ENCODE results near the gene STAC3. TPM values are rescaled to one million over a fixed set of nuclear protein-coding genes. Genes with fewer than 3 reads are reported as not detected.
A peak's percentile ranks its signal among the peaks of the same experiment; 100 is the strongest.

The STAC3 gene
- total RNA-seq, 1 donor from 2014 or later = 1.3 TPM

DNA sequence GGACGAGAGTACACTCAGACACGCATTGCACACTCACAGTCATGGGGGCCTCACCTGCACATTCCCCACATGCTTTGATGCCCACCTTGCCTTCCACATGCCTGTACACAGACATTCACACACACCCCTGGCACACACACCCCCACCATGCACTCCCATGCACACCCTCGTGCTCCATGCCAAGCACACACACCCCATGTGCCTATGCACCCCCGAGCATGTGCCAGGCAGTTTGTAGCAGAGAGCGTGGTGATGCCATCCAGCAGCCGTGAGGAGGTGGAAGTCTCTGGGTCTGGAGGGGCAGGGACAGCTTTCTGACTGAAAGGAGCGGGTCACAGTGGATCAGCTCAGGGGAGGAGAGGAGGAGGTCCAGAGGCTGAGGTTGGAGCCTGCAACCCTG lies 45.1 kb downstream of the STAC3 start:
- no peak for DNase-seq (ENCODE audit: low spot score)
- Mint-ChIP-seq H3K36me3 (ENCODE audit: low read depth) (peaks cover 49% of the 10 kb centered on the region), H3K9me3 (ENCODE audit: low read depth) (no peaks in the 10 kb centered on the region), H3K4me1 (ENCODE audit: low read depth) (peaks cover 3% of the 10 kb centered on the region), H3K27me3 (ENCODE audit: low read depth) (no peaks in the 10 kb centered on the region), H3K4me3 (ENCODE audit: unreplicated experiment) (no peak overlapping the region), H3K27ac (ENCODE audit: unreplicated experiment) (peak overlapping the region; percentile 2)
- TF ChIP-seq, protein P1, sequence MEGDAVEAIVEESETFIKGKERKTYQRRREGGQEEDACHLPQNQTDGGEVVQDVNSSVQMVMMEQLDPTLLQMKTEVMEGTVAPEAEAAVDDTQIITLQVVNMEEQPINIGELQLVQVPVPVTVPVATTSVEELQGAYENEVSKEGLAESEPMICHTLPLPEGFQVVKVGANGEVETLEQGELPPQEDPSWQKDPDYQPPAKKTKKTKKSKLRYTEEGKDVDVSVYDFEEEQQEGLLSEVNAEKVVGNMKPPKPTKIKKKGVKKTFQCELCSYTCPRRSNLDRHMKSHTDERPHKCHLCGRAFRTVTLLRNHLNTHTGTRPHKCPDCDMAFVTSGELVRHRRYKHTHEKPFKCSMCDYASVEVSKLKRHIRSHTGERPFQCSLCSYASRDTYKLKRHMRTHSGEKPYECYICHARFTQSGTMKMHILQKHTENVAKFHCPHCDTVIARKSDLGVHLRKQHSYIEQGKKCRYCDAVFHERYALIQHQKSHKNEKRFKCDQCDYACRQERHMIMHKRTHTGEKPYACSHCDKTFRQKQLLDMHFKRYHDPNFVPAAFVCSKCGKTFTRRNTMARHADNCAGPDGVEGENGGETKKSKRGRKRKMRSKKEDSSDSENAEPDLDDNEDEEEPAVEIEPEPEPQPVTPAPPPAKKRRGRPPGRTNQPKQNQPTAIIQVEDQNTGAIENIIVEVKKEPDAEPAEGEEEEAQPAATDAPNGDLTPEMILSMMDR (IDR thresholded peaks at IDR 0.05) = no peak

DNA sequence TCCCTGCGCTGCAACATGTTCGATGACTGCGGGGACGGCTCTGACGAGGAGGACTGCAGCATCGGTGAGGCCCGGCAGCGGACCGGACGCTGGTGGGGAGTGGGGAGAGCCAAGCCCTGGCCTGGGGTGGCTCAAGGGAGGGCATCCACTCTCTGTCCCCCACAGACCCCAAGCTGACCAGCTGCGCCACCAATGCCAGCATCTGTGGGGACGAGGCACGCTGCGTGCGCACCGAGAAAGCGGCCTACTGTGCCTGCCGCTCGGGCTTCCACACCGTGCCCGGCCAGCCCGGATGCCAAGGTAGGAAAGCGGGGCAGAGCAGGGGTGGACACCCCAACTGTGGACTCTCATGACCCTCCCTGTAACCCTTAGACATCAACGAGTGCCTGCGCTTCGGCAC lies 45.8 kb downstream of the STAC3 start:
- no peak overlapping the region for H3K4me3 Mint-ChIP-seq (ENCODE audit: unreplicated experiment)
- no peak overlapping the region for H3K27ac Mint-ChIP-seq (ENCODE audit: unreplicated experiment)
- H3K36me3 Mint-ChIP-seq (ENCODE audit: low read depth) = peaks cover 48% of the 10 kb centered on the region

DNA sequence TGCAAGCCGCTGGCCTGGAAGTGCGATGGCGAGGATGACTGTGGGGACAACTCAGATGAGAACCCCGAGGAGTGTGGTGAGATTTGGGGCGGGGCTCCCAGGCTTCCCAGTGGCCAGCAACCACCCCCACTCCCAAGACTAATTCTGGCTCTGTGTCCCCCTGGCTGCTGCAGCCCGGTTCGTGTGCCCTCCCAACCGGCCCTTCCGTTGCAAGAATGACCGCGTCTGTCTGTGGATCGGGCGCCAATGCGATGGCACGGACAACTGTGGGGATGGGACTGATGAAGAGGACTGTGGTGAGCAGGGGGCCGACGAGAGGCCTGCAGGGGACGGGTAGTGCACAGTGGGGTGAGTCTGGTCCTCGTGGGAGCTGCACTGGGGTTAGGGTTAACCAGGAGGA lies 46.5 kb downstream of the STAC3 start:
- no peak for DNase-seq (ENCODE audit: low spot score)
- Mint-ChIP-seq H3K4me3 (ENCODE audit: unreplicated experiment) (no peak overlapping the region), H3K27ac (ENCODE audit: unreplicated experiment) (peak overlapping the region; percentile 8), H3K4me1 (ENCODE audit: low read depth) (no peaks in the 10 kb centered on the region), H3K9me3 (ENCODE audit: low read depth) (no peaks in the 10 kb centered on the region), H3K36me3 (ENCODE audit: low read depth) (peaks cover 52% of the 10 kb centered on the region), H3K27me3 (ENCODE audit: low read depth) (no peaks in the 10 kb centered on the region)
- TF ChIP-seq, protein P1 (IDR thresholded peaks at IDR 0.05) = no peak

More for the DNA sequence above, 45.8 kb downstream of the STAC3 start:
- Mint-ChIP-seq H3K27me3 (ENCODE audit: low read depth) (no peaks in the 10 kb centered on the region), H3K9me3 (ENCODE audit: low read depth) (no peaks in the 10 kb centered on the region), H3K4me1 (ENCODE audit: low read depth) (peaks cover 2% of the 10 kb centered on the region)
- no peak for DNase-seq (ENCODE audit: low spot score)
- TF ChIP-seq, protein P1 (IDR thresholded peaks at IDR 0.05) = no peak

DNA sequence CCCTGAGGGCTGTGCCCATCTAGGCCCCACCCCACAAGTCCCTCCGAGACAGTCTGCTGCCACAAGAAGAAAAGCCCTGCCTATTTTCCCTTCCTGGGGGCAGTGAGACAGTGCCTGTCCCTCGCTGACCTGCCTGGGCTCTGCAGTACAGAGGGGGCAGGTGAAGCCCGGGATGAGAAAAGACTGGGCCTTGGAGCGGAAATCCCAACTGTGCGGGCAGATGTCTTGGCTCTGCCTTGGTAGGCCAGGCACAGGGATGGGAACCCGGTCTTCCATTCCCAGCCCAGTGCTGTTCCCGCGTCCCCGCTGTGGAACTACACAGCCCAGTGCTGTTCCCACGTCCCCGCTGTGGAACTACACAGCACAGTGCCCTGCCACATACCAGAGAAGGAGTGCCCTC lies 47.2 kb downstream of the STAC3 start:
- TF ChIP-seq, protein P1 (IDR thresholded peaks at IDR 0.05) = no peak
- Mint-ChIP-seq H3K27me3 (ENCODE audit: low read depth) (no peaks in the 10 kb centered on the region), H3K27ac (ENCODE audit: unreplicated experiment) (no peak overlapping the region), H3K4me3 (ENCODE audit: unreplicated experiment) (no peak overlapping the region), H3K4me1 (ENCODE audit: low read depth) (no peaks in the 10 kb centered on the region), H3K9me3 (ENCODE audit: low read depth) (no peaks in the 10 kb centered on the region), H3K36me3 (ENCODE audit: low read depth) (peaks cover 52% of the 10 kb centered on the region)
- no peak for DNase-seq (ENCODE audit: low spot score)

DNA sequence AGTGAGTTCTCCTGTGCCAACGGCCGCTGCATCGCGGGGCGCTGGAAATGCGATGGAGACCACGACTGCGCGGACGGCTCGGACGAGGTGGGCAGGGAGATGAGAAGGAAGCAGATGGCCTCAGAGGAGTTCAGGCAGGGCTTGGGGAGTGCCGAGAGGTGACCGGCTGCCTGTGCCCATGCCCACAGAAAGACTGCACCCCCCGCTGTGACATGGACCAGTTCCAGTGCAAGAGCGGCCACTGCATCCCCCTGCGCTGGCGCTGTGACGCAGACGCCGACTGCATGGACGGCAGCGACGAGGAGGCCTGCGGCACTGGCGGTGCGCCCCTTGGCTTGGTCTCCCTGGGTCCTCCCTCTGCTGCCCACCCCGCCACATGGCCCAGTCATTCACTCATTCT lies 47.8 kb downstream of the STAC3 start:
- H3K36me3 Mint-ChIP-seq (ENCODE audit: low read depth) = peaks cover 54% of the 10 kb centered on the region
- H3K27ac Mint-ChIP-seq (ENCODE audit: unreplicated experiment) = no peak overlapping the region
- H3K9me3 Mint-ChIP-seq (ENCODE audit: low read depth) = no peaks in the 10 kb centered on the region
- H3K27me3 Mint-ChIP-seq (ENCODE audit: low read depth) = no peaks in the 10 kb centered on the region
- TF ChIP-seq, protein P1 (IDR thresholded peaks at IDR 0.05) = no peak
- no peak for DNase-seq (ENCODE audit: low spot score)
- H3K4me3 Mint-ChIP-seq (ENCODE audit: unreplicated experiment) = no peak overlapping the region
- H3K4me1 Mint-ChIP-seq (ENCODE audit: low read depth) = no peaks in the 10 kb centered on the region
